CD14-positive monocyte (primary cell): ENCODE results near the gene STAC3. TPM values are rescaled to one million over a fixed set of nuclear protein-coding genes. Genes with fewer than 3 reads are reported as not detected.

ENCODE experiments used
- DNase-seq, 3 donors: peaks; one replicate each; pipeline ENCODE4 v3.0.0-alpha.2; 2011 to 2022
- H2AFZ ChIP-seq: 2 replicates; pipeline ENCODE4 v1.6.0; 2012; ENCODE audit warnings: mild to moderate bottlenecking, low read depth, low read length, inconsistent platforms; ENCODE audit not compliant: insufficient read depth, poor library complexity, severe bottlenecking
- H3K27ac ChIP-seq, 2 donors: 1 replicate in 1 of 2; 2 replicates in 1 of 2; pipeline ENCODE4 v1.5.1; 2012 to 2013; ENCODE audit warnings: low read length in 2 of 2, control low read depth in 1 of 2, inconsistent platforms in 1 of 2, low read depth in 1 of 2, mild to moderate bottlenecking in 1 of 2
- H3K27me3 ChIP-seq, 2 donors: one replicate each; pipeline versions ENCODE4 v1.6.0 to v1.6.1; 2011 to 2013; ENCODE audit warnings: low read length in 2 of 2; ENCODE audit not compliant: control insufficient read depth in 2 of 2, insufficient read depth in 2 of 2
- H3K36me3 ChIP-seq, 2 donors: replicated peaks in 1 of 2; 1 replicate in 1 of 2; 2 replicates in 1 of 2; pipeline versions ENCODE4 v1.5.1 to v1.6.1; 2012 to 2013; ENCODE audit warnings: low read length in 2 of 2, control low read depth in 1 of 2, inconsistent platforms in 1 of 2, mild to moderate bottlenecking in 1 of 2; ENCODE audit not compliant: insufficient read depth in 2 of 2, control insufficient read depth in 1 of 2
- H3K4me1 ChIP-seq, 2 donors: 1 replicate in 1 of 2; 2 replicates in 1 of 2; pipeline versions ENCODE4 v1.5.1 to v1.6.1; 2012 to 2013; ENCODE audit warnings: low read length in 2 of 2, control low read depth in 1 of 2, inconsistent platforms in 1 of 2, mild to moderate bottlenecking in 1 of 2, moderate library complexity in 1 of 2; ENCODE audit not compliant: insufficient read depth in 2 of 2, control insufficient read depth in 1 of 2
- H3K4me2 ChIP-seq: replicated peaks from 2 replicates; pipeline ENCODE3; 2012; ENCODE audit warnings: low read length, moderate library complexity, mild to moderate bottlenecking; ENCODE audit not compliant: poor library complexity, severe bottlenecking; ENCODE audit errors: extremely low read depth
- H3K4me3 ChIP-seq, 3 experiments: fragments of 200-600 bp in 1 of 3; sonication (generic) in 1 of 3; replicated peaks in 1 of 3; 1 replicate in 2 of 3; 2 replicates in 1 of 3; pipeline ENCODE4 v1.5.1; 2011 to 2013; ENCODE audit warnings: low read length in 3 of 3, mild to moderate bottlenecking in 3 of 3, control low read depth in 2 of 3, low read depth in 2 of 3, inconsistent platforms in 1 of 3, moderate library complexity in 1 of 3
- H3K79me2 ChIP-seq: 2 replicates; pipeline ENCODE4 v1.6.0; 2012; ENCODE audit warnings: mild to moderate bottlenecking, control low read depth, inconsistent platforms, low read length, moderate library complexity; ENCODE audit not compliant: insufficient read depth
- H3K9ac ChIP-seq: 2 replicates; pipeline ENCODE4 v1.6.0; 2017; ENCODE audit warnings: low read length, mild to moderate bottlenecking; ENCODE audit not compliant: insufficient read depth, poor library complexity, severe bottlenecking
- H3K9me3 ChIP-seq, 2 donors: replicated peaks in 1 of 2; 1 replicate in 1 of 2; 2 replicates in 1 of 2; pipeline versions ENCODE4 v1.5.1 to v1.6.1; 2012 to 2013; ENCODE audit warnings: low read length in 2 of 2, control low read depth in 1 of 2; ENCODE audit not compliant: control insufficient read depth in 1 of 2, insufficient read depth in 1 of 2
- H4K20me1 ChIP-seq: 2 replicates; pipeline ENCODE4 v1.6.0; 2012; ENCODE audit warnings: mild to moderate bottlenecking, low read length, control low read depth, moderate library complexity; ENCODE audit not compliant: insufficient read depth
- H3K27ac Mint-ChIP-seq, 7 donors: one replicate each; pipeline ENCODE4 v1.8.0; 2020; ENCODE audit warnings: mild to moderate bottlenecking in 7 of 7, mixed read lengths in 7 of 7, moderate library complexity in 6 of 7, inconsistent platforms in 2 of 7
- H3K27me3 Mint-ChIP-seq, 3 donors: one replicate each; pipeline ENCODE4 v1.8.0; 2021 to 2022; ENCODE audit warnings: low read depth in 3 of 3, mild to moderate bottlenecking in 3 of 3, mixed read lengths in 3 of 3, moderate library complexity in 3 of 3, inconsistent platforms in 1 of 3
- H3K36me3 Mint-ChIP-seq, 2 donors: one replicate each; pipeline ENCODE4 v1.8.0; 2020; ENCODE audit warnings: mixed read lengths in 2 of 2, inconsistent platforms in 1 of 2, mild to moderate bottlenecking in 1 of 2
- H3K4me1 Mint-ChIP-seq: one replicate; pipeline ENCODE4 v1.8.0; 2020; ENCODE audit warnings: mild to moderate bottlenecking, mixed read lengths
- H3K4me3 Mint-ChIP-seq, 2 donors: one replicate each; pipeline ENCODE4 v1.8.0; 2020; ENCODE audit warnings: mild to moderate bottlenecking in 2 of 2, mixed read lengths in 2 of 2, moderate library complexity in 1 of 2
- H3K9me3 Mint-ChIP-seq, 7 donors: one replicate each; pipeline ENCODE4 v1.8.0; 2020 to 2022; ENCODE audit warnings: mixed read lengths in 7 of 7, mild to moderate bottlenecking in 6 of 7, moderate library complexity in 6 of 7, inconsistent platforms in 2 of 7
- CTCF ChIP-seq: fragments of 200-600 bp; IDR thresholded peaks from one replicate; pipeline ENCODE4 v1.8.0; 2022; ENCODE audit warnings: antibody characterized with exemption, mild to moderate bottlenecking
- WGBS: methylation state at CpG from one replicate; pipeline ENCODE4 v1.1.5; 2013; ENCODE audit warnings: missing lambda C conversion rate; ENCODE audit not compliant: insufficient coverage; 5-methylcytosine and 5-hydroxymethylcytosine counted together
- intact Hi-C, 2 donors: fragments of 100-400 bp; cut with micrococcal nuclease; formaldehyde crosslinking; loops; one replicate each; pipeline versions ENCODE4 v1.15.0 to v1.15.1; 2023
- polyA plus RNA-seq, 3 donors: library from polyadenylated mRNA; depleted of rRNA in 1 of 3; unstranded in 2 of 3; stranded (reverse) in 1 of 3; fragments of 300-500 nt in 2 of 3; fragments of >200 nt in 1 of 3; fragmentation: Illumina TruSeq in 2 of 3; gene quantifications; 1 replicate in 2 of 3; 2 replicates in 1 of 3; pipeline ENCODE4 v1.2.3, GENCODE V29; 2012 to 2021

Gene STAC3
- polyA plus RNA-seq, 3 donors = 7.0 to 32.1 (median 9.1) TPM

- WGBS = 6% methylated on average over 15 of the region's 19 CpGs
- Histone ChIP-seq H3K4me1 (peaks cover 75 to 76% of the 10 kb centered on the region in 2 donors), H3K9me3 (peaks cover 0 to 46% of the 10 kb centered on the region in 2 donors), H3K27me3 (peaks cover 64 to 72% of the 10 kb centered on the region in 2 donors), H3K79me2 (no peaks in the 10 kb centered on the region), H3K27ac (no peak overlapping the region), H3K36me3 (peaks cover 0 to 4% of the 10 kb centered on the region in 2 donors), H4K20me1 (peaks cover 72% of the 10 kb centered on the region), H2AFZ (no peak overlapping the region), H3K4me3 (peak overlapping the region in 2 of 3 experiments; percentile 37 to 75), H3K4me2 (peak overlapping the region; percentile 79), H3K9ac (no peak overlapping the region)
- H3K27ac Mint-ChIP-seq = peak overlapping the region in 2 of 7 donors; percentile 35 to 46
- intact Hi-C loops = no loop called here
- peaks cover 24 to 27% of the 10 kb centered on the region in 2 donors for H3K36me3 Mint-ChIP-seq
- peaks cover 0 to 47% (median 13%) of the 10 kb centered on the region in 7 donors for H3K9me3 Mint-ChIP-seq
- peaks cover 85% of the 10 kb centered on the region for H3K4me1 Mint-ChIP-seq
- DNase-seq = peak in 1 of 3 donors; percentile 5
- no peak for TF ChIP-seq CTCF
- peaks cover 81 to 83% (median 82%) of the 10 kb centered on the region in 3 donors for H3K27me3 Mint-ChIP-seq
- peak overlapping the region; percentile 84 to 99 for H3K4me3 Mint-ChIP-seq
Measured at GRCh38 chr12:57240926-57241401, 10.0 kb downstream of the STAC3 start.

DNA sequence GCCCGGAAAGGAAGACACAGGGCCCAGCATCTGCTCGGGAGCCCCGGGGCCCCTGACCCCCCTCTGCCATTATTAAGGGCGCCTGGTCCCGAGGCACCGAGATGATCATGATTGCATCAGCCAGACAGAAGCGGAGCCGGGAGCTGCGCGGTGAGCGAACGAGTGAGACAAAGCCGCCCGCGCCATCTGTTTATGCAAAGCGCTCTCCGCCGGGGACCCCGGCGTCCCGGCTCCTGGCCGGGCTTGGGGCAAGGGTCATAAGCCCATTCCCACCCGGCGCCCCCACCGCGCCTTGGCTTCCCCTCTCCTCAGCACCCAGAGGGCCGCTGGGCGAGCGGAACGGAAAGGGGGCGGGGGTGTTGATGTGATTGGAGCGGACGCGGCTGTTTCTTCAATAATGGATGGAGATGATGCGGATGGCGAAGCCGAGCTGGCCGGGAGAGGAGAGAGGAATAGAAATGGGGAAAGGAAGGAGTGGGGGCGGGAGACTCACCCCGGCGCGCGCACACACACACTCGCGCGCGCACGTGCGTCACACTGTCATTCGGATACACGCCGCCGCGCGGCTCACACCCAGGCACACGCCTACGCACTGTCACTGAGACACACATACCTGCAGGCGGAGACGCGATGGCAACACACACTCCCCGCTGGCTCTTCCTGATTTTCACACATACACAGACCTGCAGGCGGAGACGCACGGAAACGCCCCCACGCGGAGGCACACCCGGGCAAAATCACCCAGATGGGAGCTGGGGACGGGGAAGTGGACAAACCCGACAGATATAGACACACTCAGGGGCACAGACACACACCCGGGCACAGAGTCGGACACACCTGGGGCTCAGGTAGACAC is 10.7 kb downstream of the STAC3 start:
- Mint-ChIP-seq H3K9me3 (peaks cover 0 to 52% (median 13%) of the 10 kb centered on the region in 7 donors), H3K27me3 (peaks cover 85 to 89% (median 88%) of the 10 kb centered on the region in 3 donors), H3K4me3 (peak overlapping the region; percentile 84 to 99), H3K27ac (peak overlapping the region in 4 of 7 donors; percentile 35 to 46 (median 37)), H3K4me1 (peaks cover 82% of the 10 kb centered on the region), H3K36me3 (peaks cover 27 to 29% of the 10 kb centered on the region in 2 donors)
- TF ChIP-seq CTCF = no peak
- Histone ChIP-seq H3K9ac (no peak overlapping the region), H3K79me2 (no peaks in the 10 kb centered on the region), H2AFZ (peak overlapping the region; percentile 55), H3K4me1 (peaks cover 73 to 75% of the 10 kb centered on the region in 2 donors), H3K27me3 (peaks cover 67 to 79% of the 10 kb centered on the region in 2 donors), H3K36me3 (peaks cover 0 to 4% of the 10 kb centered on the region in 2 donors), H3K27ac (no peak overlapping the region), H3K4me2 (peak overlapping the region; percentile 79), H3K9me3 (peaks cover 0 to 47% of the 10 kb centered on the region in 2 donors), H4K20me1 (peaks cover 79% of the 10 kb centered on the region), H3K4me3 (peak overlapping the region; percentile 29 to 75 (median 37))
- intact Hi-C loops = no loop called here
- DNase-seq = peak; percentile 60 to 79 (median 63)
- WGBS = under 1% methylated on average over 55 of the region's 72 CpGs
